ENCODE data around the gene DIP2C.

GRCh38 chr10:375815-376505 is 313.5 kb downstream of the DIP2C start:
- TF ChIP-seq, protein P1, sequence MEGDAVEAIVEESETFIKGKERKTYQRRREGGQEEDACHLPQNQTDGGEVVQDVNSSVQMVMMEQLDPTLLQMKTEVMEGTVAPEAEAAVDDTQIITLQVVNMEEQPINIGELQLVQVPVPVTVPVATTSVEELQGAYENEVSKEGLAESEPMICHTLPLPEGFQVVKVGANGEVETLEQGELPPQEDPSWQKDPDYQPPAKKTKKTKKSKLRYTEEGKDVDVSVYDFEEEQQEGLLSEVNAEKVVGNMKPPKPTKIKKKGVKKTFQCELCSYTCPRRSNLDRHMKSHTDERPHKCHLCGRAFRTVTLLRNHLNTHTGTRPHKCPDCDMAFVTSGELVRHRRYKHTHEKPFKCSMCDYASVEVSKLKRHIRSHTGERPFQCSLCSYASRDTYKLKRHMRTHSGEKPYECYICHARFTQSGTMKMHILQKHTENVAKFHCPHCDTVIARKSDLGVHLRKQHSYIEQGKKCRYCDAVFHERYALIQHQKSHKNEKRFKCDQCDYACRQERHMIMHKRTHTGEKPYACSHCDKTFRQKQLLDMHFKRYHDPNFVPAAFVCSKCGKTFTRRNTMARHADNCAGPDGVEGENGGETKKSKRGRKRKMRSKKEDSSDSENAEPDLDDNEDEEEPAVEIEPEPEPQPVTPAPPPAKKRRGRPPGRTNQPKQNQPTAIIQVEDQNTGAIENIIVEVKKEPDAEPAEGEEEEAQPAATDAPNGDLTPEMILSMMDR (IDR thresholded peaks at IDR 0.05): no peak
- TF ChIP-seq EZH2 (IDR thresholded peaks at IDR 0.05) (no peak), EZH2phosphoT487 (IDR thresholded peaks at IDR 0.05) (no peak)

Measured in neural progenitor cell (in vitro differentiated cells).